RWPE1 (cell line): ENCODE measurements around the gene PSMC3IP.

Source experiments
- CTCF ChIA-PET: fragments of 350-600 bp; sonication (Branson Sonifier 250); formaldehyde crosslinking; extraction: SDS; loops from one replicate; lab custom pipeline; 2021; lab: Yijun Ruan, JAX
- POLR2A ChIA-PET: fragments of 400-600 bp; formaldehyde crosslinking; extraction: SDS; loops from one replicate; lab custom pipeline; 2020; ENCODE audit warnings: antibody characterized with exemption; ENCODE audit not compliant: low non-redundant PET; lab: Yijun Ruan, JAX
- DNase-seq: peaks from one replicate; pipeline ENCODE4 v3.0.0; 2012; ENCODE audit warnings: low spot score
- H3K27ac ChIP-seq: fragments of 450-650 bp; 2 replicates; pipeline ENCODE4 v1.5.1; 2017
- TF ChIP-seq, protein P1 (sequence below): fragments of 450-650 bp; conservative IDR thresholded peaks from 2 replicates; pipeline ENCODE4 v1.5.1; 2017; ENCODE audit warnings: low read depth, mild to moderate bottlenecking

The PSMC3IP gene

DNA sequence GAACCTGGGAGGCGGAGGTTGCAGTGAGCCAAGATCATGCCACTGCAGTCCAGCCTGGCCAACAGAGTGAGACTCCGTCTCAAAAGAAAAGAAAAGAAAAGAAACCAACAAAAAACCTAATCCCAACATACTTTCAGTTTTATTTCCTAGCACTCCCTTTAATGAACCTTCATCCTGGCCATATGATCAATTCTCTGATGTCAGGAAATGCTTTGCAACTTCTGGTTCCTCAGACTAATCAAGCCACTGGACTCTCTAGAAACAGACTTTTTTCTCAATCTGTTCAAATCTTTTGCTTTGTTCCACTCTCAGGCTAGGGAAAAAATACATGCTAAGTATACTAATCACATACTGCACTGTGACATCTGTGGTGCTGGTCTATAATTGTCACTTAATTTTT lies 13.4 kb upstream of the PSMC3IP start:
- ChIA-PET CTCF (no interaction called here), POLR2A (no interaction called here)
- no peak for DNase-seq
- TF ChIP-seq, protein P1, sequence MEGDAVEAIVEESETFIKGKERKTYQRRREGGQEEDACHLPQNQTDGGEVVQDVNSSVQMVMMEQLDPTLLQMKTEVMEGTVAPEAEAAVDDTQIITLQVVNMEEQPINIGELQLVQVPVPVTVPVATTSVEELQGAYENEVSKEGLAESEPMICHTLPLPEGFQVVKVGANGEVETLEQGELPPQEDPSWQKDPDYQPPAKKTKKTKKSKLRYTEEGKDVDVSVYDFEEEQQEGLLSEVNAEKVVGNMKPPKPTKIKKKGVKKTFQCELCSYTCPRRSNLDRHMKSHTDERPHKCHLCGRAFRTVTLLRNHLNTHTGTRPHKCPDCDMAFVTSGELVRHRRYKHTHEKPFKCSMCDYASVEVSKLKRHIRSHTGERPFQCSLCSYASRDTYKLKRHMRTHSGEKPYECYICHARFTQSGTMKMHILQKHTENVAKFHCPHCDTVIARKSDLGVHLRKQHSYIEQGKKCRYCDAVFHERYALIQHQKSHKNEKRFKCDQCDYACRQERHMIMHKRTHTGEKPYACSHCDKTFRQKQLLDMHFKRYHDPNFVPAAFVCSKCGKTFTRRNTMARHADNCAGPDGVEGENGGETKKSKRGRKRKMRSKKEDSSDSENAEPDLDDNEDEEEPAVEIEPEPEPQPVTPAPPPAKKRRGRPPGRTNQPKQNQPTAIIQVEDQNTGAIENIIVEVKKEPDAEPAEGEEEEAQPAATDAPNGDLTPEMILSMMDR: no peak
- H3K27ac ChIP-seq: peak overlapping the region; percentile 28; the same call in 1 of the 2 replicates

DNA sequence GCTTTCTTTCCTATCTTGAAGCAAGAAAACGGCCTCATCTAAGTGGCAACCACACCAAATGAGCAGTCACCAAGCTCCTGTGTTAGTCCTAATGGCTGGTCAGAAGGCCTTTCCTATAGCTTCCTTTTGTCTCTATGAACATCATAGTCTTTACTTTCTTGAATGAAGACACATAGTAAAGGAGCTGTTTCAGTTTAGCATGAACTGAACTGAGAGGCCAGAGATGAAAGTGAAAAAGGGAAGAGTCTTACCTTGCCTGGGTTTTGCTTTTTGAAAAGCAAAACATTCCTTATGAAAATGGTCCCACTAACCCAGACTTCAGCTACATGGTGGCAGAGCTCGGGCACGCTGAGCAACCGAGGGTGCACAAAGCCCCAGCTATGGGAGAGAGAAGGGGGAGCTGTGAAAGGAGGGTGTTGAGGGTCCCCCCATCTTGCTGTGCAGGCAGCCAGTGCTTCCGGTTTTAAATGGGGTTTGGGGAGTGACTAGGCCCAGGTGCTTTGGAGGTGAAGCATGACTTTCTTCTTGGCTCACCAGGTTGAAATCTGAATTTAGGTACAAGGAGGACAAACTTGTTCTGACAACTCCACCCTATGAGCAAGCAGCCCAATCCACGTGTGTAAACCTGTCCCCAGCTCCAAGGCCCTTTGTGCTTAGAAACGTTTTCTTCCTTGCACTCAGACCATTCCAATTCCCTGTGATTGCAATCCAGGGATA lies 9.1 kb upstream of the PSMC3IP start:
- DNase-seq: peak; percentile 89
- ChIA-PET POLR2A (interaction anchor here (0.5 kb wide), 1 partner anchor 346 kb away, joined by 7 read pairs; no protein-coding TSS in a partner anchor), CTCF (interaction anchor here (0.6 to 2.1 kb wide), 3 partner anchors 8 to 201 kb away, joined by 3 to 10 read pairs (median 4); partner anchors contain the start of gene PSMC3IP)
- peak overlapping the region; percentile 85 for H3K27ac ChIP-seq
- TF ChIP-seq, protein P1: no peak

DNA sequence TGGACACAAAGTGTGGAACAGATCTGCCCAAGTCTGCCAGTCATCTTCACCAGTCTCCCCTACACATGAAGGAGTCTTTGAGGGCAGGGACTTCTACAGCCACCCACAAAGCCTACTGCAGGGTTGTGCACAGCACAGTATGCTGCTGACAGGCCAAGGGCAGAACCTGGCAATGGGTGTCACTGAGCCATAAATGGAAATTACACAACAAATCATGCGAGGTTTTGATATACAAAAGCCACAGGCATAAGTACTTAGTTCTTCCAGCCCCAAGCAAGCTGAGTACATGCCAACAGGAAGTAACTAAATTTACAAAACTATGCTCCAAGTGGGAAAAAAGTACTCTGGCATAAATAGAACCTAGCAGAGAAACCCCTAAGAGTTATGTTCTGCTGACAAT lies 7.8 kb upstream of the PSMC3IP start:
- TF ChIP-seq, protein P1: no peak
- POLR2A ChIA-PET: no interaction called here
- H3K27ac ChIP-seq: peak overlapping the region; percentile 49
- no peak for DNase-seq
- CTCF ChIA-PET: no interaction called here

DNA sequence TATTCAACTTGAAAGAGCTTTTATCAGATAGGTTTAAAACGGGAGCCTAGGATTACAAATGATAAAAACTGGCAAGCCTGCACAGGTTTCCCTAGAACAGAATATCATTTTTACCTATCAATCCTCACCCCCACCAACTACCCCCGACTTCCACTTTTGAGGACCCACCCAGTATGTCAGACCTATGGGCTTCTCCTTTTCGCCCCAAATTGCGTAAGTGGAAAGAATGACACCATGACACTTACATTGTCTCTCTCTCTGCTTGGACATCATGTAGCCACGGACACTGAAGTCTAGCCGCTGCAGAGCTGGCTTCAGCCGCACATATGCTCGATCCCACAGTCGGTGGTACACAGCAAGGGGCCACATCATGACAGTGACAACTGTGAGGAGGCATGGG lies 7.4 kb upstream of the PSMC3IP start:
- ChIA-PET POLR2A (no interaction called here), CTCF (no interaction called here)
- DNase-seq: no peak
- TF ChIP-seq, protein P1: no peak
- peak overlapping the region; percentile 49 for H3K27ac ChIP-seq

DNA sequence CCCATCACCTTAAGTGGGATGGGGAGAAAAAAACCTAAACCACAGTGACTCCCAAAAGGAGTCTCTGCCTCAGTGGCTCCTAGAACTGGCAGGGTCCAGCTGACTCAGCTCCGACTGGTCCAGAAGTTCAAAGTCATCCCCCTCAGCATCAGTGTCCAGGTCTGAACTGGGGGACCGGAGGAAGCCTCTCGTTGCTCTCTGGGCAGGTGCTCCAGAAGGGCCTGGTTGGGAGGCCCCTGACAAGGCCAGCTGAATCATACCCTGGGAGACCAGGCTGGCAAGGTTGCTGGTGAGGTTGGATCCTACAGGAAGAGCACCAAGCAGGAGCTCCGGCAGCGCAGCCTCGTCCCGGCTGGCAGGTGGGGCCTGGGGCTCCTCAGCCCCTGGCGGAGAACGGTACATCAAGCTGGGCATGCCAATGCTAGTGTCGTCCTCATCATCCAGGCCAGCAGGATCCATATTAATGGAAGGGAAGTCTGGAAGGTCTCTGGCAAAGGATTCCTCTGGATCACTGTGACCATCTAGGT lies 4.3 kb upstream of the PSMC3IP start:
- CTCF ChIA-PET: no interaction called here
- DNase-seq: no peak
- POLR2A ChIA-PET: no interaction called here
- TF ChIP-seq, protein P1: no peak
- H3K27ac ChIP-seq: peak overlapping the region; percentile 40

DNA sequence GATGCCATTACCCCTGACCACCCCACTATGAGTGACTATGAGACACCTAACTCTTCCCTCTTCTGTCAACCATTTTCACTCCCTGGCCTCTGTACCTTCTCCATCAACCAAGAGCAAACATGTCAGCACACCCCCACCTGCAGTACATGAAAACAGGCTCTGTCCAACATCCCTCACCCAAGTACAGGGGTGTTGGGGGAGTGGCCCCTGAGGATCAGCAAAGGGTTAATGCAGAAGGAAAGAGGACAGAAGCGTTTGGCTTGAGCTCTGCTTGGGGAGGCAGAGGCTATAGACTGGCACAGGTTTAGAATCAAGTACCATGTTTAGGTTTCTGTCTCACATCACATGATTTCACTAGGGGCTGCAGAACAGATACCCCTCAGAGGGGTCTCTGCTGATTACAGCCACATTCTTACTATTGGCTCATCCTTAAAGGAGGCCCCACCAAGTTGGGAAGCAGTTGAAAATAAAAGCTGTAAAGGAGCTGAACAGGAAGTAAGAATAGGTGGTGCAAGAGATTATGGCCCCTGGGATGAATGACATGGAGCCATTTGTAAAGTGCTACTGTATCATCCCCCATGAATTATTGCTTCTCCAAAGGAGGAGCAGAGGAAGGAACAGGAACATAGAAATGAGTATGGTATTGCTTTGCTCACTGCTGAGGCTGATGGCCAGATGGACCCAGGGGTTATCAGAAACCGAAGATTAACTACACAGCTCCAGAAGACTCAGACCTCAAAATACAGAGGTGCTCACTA lies 2.4 kb upstream of the PSMC3IP start:
- POLR2A ChIA-PET: interaction anchor here (0.5 kb wide), 1 partner anchor 43 kb away, joined by 5 read pairs; no protein-coding TSS in a partner anchor
- CTCF ChIA-PET: interaction anchor here (0.6 kb wide), 1 partner anchor 100 kb away, joined by 3 read pairs; no protein-coding TSS in a partner anchor
- TF ChIP-seq, protein P1: no peak
- DNase-seq: no peak
- peak overlapping the region; percentile 47 for H3K27ac ChIP-seq
